ENCODE data around the gene PHOSPHO1. TPM values are rescaled to one million over a fixed set of nuclear protein-coding genes. Genes with fewer than 3 reads are reported as not detected.
A peak's percentile ranks its signal among the peaks of the same experiment; 100 is the strongest.

The PHOSPHO1 gene
- total RNA-seq, 1 donor from 2014 or later = not detected

- ATAC-seq (ENCODE audit: low read depth) = no peak
- CTCF ChIA-PET = interaction anchor here (1.3 to 7.2 kb wide), 4 partner anchors 18 to 50 kb away, joined by 4 to 197 read pairs (median 6); partner anchors contain the start of genes ABI3 and GNGT2
- H3K27ac Mint-ChIP-seq = no peak overlapping the region
- intact Hi-C loops (cut with micrococcal nuclease) = loop anchor here (5.0 to 10.0 kb wide), 2 partner anchors 97 to 554 kb away; partner anchors contain the start of gene B4GALNT2
- no peaks in the 10 kb centered on the region for H3K9me3 Mint-ChIP-seq
- peak overlapping the region; percentile 61 for H3K4me3 Mint-ChIP-seq
- peaks cover 23% of the 10 kb centered on the region for H3K4me1 Mint-ChIP-seq
- POLR2A ChIA-PET = interaction anchor here (0.8 to 8.7 kb wide), 4 partner anchors 12 to 131 kb away, joined by 3 to 91 read pairs (median 4); no protein-coding TSS in a partner anchor
- no peak for DNase-seq
- H3K36me3 Mint-ChIP-seq (ENCODE audit: low read depth) = no peaks in the 10 kb centered on the region
- peaks cover 9% of the 10 kb centered on the region for H3K27me3 Mint-ChIP-seq
- TF ChIP-seq CTCF (IDR thresholded peaks at IDR 0.05) = no peak
These were observed 1.3 kb downstream of the PHOSPHO1 start for GRCh38 chr17:49229076-49229804.

- DNase-seq (peak; percentile 65), ATAC-seq (ENCODE audit: low read depth) (peak; percentile 44)
- intact Hi-C loops (cut with micrococcal nuclease) = loop anchor here (1.0 to 10.0 kb wide), 7 partner anchors 17 to 553 kb away; partner anchors contain the start of genes ABI3, B4GALNT2 and GNGT2
- H3K4me1 Mint-ChIP-seq = peaks cover 35% of the 10 kb centered on the region
- H3K36me3 Mint-ChIP-seq (ENCODE audit: low read depth) = peaks cover 2% of the 10 kb centered on the region
- H3K9me3 Mint-ChIP-seq = no peaks in the 10 kb centered on the region
- TF ChIP-seq CTCF (IDR thresholded peaks at IDR 0.05) = peak; percentile 61
- H3K4me3 Mint-ChIP-seq = peak overlapping the region; percentile 24
- peaks cover 10% of the 10 kb centered on the region for H3K27me3 Mint-ChIP-seq
- ChIA-PET POLR2A (interaction anchor here (0.7 to 8.7 kb wide), 5 partner anchors 8 to 44 kb away, joined by 3 to 91 read pairs (median 4); partner anchors contain the start of genes ABI3 and GNGT2), CTCF (interaction anchor here (0.5 to 7.2 kb wide), 19 partner anchors 9 to 549 kb away, joined by 3 to 197 read pairs (median 4); partner anchors contain the start of genes ABI3 and GNGT2)
- no peak overlapping the region for H3K27ac Mint-ChIP-seq
These were observed 2.9 kb downstream of the PHOSPHO1 start for GRCh38 chr17:49227436-49228261.

- Mint-ChIP-seq H3K4me3 (no peak overlapping the region), H3K27me3 (peaks cover 10% of the 10 kb centered on the region), H3K27ac (no peak overlapping the region), H3K9me3 (no peaks in the 10 kb centered on the region), H3K4me1 (peaks cover 35% of the 10 kb centered on the region), H3K36me3 (ENCODE audit: low read depth) (peaks cover 5% of the 10 kb centered on the region)
- ATAC-seq (ENCODE audit: low read depth) (no peak), DNase-seq (no peak)
- ChIA-PET POLR2A (interaction anchor here (1.0 to 8.7 kb wide), 3 partner anchors 8 to 43 kb away, joined by 3 to 91 read pairs (median 4); no protein-coding TSS in a partner anchor), CTCF (interaction anchor here (0.5 to 7.2 kb wide), 17 partner anchors 8 to 548 kb away, joined by 3 to 197 read pairs (median 4); partner anchors contain the start of genes ABI3 and GNGT2)
- TF ChIP-seq CTCF (IDR thresholded peaks at IDR 0.05) = no peak
- intact Hi-C loops (cut with micrococcal nuclease) = loop anchor here (1.0 to 10.0 kb wide), 7 partner anchors 17 to 552 kb away; partner anchors contain the start of genes ABI3, B4GALNT2 and GNGT2
These were observed 3.7 kb downstream of the PHOSPHO1 start for GRCh38 chr17:49226771-49227435.

GRCh38 chr17:49225554-49226236, 4.9 kb downstream of the PHOSPHO1 start:
- peaks cover 7% of the 10 kb centered on the region for H3K36me3 Mint-ChIP-seq (ENCODE audit: low read depth)
- ChIA-PET POLR2A (interaction anchor here (8.7 kb wide), 1 partner anchor 34 kb away, joined by 91 read pairs; no protein-coding TSS in a partner anchor), CTCF (interaction anchor here (1.0 to 7.2 kb wide), 5 partner anchors 29 to 193 kb away, joined by 3 to 197 read pairs (median 4); no protein-coding TSS in a partner anchor)
- H3K4me3 Mint-ChIP-seq = peak overlapping the region; percentile 2
- no peak overlapping the region for H3K27ac Mint-ChIP-seq
- peaks cover 30% of the 10 kb centered on the region for H3K4me1 Mint-ChIP-seq
- intact Hi-C loops (cut with micrococcal nuclease) = loop anchor here (2.0 to 10.0 kb wide), 3 partner anchors 65 to 551 kb away; partner anchors contain the start of gene B4GALNT2
- H3K9me3 Mint-ChIP-seq = no peaks in the 10 kb centered on the region
- TF ChIP-seq CTCF (IDR thresholded peaks at IDR 0.05) = no peak
- DNase-seq (no peak), ATAC-seq (ENCODE audit: low read depth) (no peak)
- peaks cover 10% of the 10 kb centered on the region for H3K27me3 Mint-ChIP-seq
